Liver (tissue), 9 donors: ENCODE data around the gene CSTPP1. TPM values are rescaled to one million over a fixed set of nuclear protein-coding genes. Genes with fewer than 3 reads are reported as not detected.

Experiments
- DNase-seq: peaks from one replicate; pipeline ENCODE4 v3.0.0-alpha.2; 2017; ENCODE audit warnings: low spot score
- H3K27ac ChIP-seq, 2 donors: one replicate each; pipeline ENCODE4 v1.7.0; 2013; ENCODE audit warnings: inconsistent platforms in 2 of 2, low read length in 2 of 2, control low read depth in 1 of 2, low read depth in 1 of 2, mild to moderate bottlenecking in 1 of 2
- H3K27me3 ChIP-seq, 4 donors: one replicate each; pipeline versions ENCODE4 v1.6.1 to v1.7.0; 2013; ENCODE audit warnings: low read length in 3 of 4, inconsistent platforms in 1 of 4, mild to moderate bottlenecking in 1 of 4, moderate library complexity in 1 of 4; ENCODE audit not compliant: control insufficient read depth in 4 of 4, insufficient read depth in 4 of 4
- H3K36me3 ChIP-seq, 4 donors: one replicate each; pipeline versions ENCODE4 v1.6.1 to v1.7.0; 2013; ENCODE audit warnings: low read length in 3 of 4, mild to moderate bottlenecking in 3 of 4, low read depth in 1 of 4, moderate library complexity in 1 of 4; ENCODE audit not compliant: control insufficient read depth in 4 of 4, insufficient read depth in 3 of 4
- H3K4me1 ChIP-seq, 4 donors: one replicate each; pipeline versions ENCODE4 v1.6.1 to v1.7.0; 2013; ENCODE audit warnings: low read length in 3 of 4, mild to moderate bottlenecking in 3 of 4, moderate library complexity in 1 of 4; ENCODE audit not compliant: control insufficient read depth in 4 of 4, insufficient read depth in 4 of 4
- H3K4me3 ChIP-seq, 3 donors: one replicate each; pipeline versions ENCODE4 v1.6.1 to v1.7.0; 2013; ENCODE audit warnings: low read length in 3 of 3, control low read depth in 1 of 3, low read depth in 1 of 3, mild to moderate bottlenecking in 1 of 3
- H3K9ac ChIP-seq, 2 donors: one replicate each; pipeline ENCODE4 v1.7.0; 2013; ENCODE audit warnings: low read length in 2 of 2, mild to moderate bottlenecking in 2 of 2, moderate library complexity in 2 of 2, control low read depth in 1 of 2, low read depth in 1 of 2
- H3K9me3 ChIP-seq, 4 donors: one replicate each; pipeline versions ENCODE4 v1.6.1 to v1.7.0; 2013; ENCODE audit warnings: low read length in 3 of 4; ENCODE audit not compliant: control insufficient read depth in 4 of 4
- FOXA2 ChIP-seq: IDR thresholded peaks from 2 replicates; pipeline ENCODE4 v1.6.1; 2016; ENCODE audit warnings: antibody characterized with exemption
- GABPA ChIP-seq, 2 donors: IDR thresholded peaks in 1 of 2; conservative IDR thresholded peaks in 1 of 2; 2 replicates each; pipeline ENCODE4 v1.6.1; 2016; ENCODE audit warnings: antibody characterized with exemption in 2 of 2, mild to moderate bottlenecking in 1 of 2, moderate library complexity in 1 of 2
- HNF4G ChIP-seq: IDR thresholded peaks from 2 replicates; pipeline ENCODE4 v1.6.1; 2016; ENCODE audit warnings: antibody characterized with exemption
- JUND ChIP-seq, 2 donors: IDR thresholded peaks; 2 replicates each; pipeline ENCODE4 v1.6.1; 2016; ENCODE audit warnings: antibody characterized with exemption in 2 of 2
- RAD21 ChIP-seq, 2 donors: IDR thresholded peaks; 2 replicates each; pipeline ENCODE4 v1.6.1; 2016; ENCODE audit warnings: antibody characterized with exemption in 2 of 2, mild to moderate bottlenecking in 2 of 2
- RXRA ChIP-seq, 2 donors: IDR thresholded peaks; 2 replicates each; pipeline ENCODE4 v1.6.1; 2017 to 2018; ENCODE audit warnings: antibody characterized with exemption in 2 of 2, mild to moderate bottlenecking in 1 of 2
- SP1 ChIP-seq: IDR thresholded peaks from 2 replicates; pipeline ENCODE4 v1.6.1; 2018; ENCODE audit warnings: antibody characterized with exemption, mild to moderate bottlenecking
- TAF1 ChIP-seq: conservative IDR thresholded peaks from 2 replicates; pipeline ENCODE4 v1.6.1; 2016; ENCODE audit warnings: antibody characterized with exemption, mild to moderate bottlenecking
- WGBS: extraction: QIAGEN DNeasy Blood & Tissue Kit; methylation state at CpG from one replicate; pipeline ENCODE4 v1.1.7; 2013; 5-methylcytosine and 5-hydroxymethylcytosine counted together
- polyA plus RNA-seq, 2 donors: library from polyadenylated mRNA; stranded (reverse) in 1 of 2; unstranded in 1 of 2; fragments of 200-250 nt in 1 of 2; fragments of >200 nt in 1 of 2; fragmentation: Nextera tagmentation in 1 of 2; extraction: Ambion mirVana in 1 of 2; gene quantifications; one replicate each; pipeline versions ENCODE4 v1.2.1 to v1.2.3, GENCODE V29; 2013 to 2015
- total RNA-seq, 2 donors: library from RNA; depleted of rRNA; stranded (reverse); fragments of >200 nt; gene quantifications; one replicate each; pipeline ENCODE4 v1.2.3, GENCODE V29; 2014
- TF ChIP-seq, protein P1 (sequence below): IDR thresholded peaks from 2 replicates; pipeline ENCODE4 v1.6.1; 2016; ENCODE audit warnings: antibody characterized with exemption, mild to moderate bottlenecking
- TF ChIP-seq, protein P2 (sequence below): IDR thresholded peaks from 2 replicates; pipeline ENCODE4 v1.6.1; 2016; ENCODE audit warnings: antibody characterized with exemption
- TF ChIP-seq, protein P3 (sequence below): IDR thresholded peaks from 2 replicates; pipeline ENCODE4 v1.6.1; 2016; ENCODE audit warnings: antibody characterized with exemption
- donor health status: healthy.
- donor health status: healthy.
- donor health status: healthy.
- donor health status: healthy.
- donor health status: healthy.

Gene CSTPP1
- total and polyA plus RNA-seq, 4 donors: 5.4 to 6.6 (median 5.7) TPM

DNA sequence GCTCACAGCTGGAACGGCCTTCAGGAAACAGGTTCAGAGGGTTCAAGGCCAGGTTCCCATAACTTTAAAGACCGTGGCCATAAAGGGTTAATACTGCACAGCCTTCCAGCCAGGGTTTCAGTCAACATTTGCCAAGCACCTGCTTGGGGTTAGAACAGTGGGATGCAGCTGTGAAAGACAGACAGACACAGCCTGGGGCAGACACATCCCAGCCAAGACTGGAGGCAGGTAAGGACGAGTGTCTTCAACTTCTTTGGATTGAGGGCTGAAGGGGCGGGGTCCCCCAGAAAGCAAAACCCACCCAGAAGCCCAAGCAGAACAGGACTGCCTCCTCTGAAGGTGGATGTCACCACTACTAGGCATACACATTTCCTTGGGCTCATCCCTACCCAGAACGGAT, 225.9 kb downstream of the CSTPP1 start:
- Histone ChIP-seq H3K4me3 (no peak overlapping the region), H3K9ac (no peak overlapping the region), H3K4me1 (peaks cover 0 to 5% (median 0%) of the 10 kb centered on the region in 4 donors), H3K9me3 (no peaks in the 10 kb centered on the region), H3K27ac (no peak overlapping the region), H3K27me3 (no peaks in the 10 kb centered on the region), H3K36me3 (peaks cover 15 to 37% (median 33%) of the 10 kb centered on the region in 4 donors)
- no peak for DNase-seq
- WGBS: 65% methylated on average over 5 of the region's 5 CpGs
- TF ChIP-seq, protein P1, sequence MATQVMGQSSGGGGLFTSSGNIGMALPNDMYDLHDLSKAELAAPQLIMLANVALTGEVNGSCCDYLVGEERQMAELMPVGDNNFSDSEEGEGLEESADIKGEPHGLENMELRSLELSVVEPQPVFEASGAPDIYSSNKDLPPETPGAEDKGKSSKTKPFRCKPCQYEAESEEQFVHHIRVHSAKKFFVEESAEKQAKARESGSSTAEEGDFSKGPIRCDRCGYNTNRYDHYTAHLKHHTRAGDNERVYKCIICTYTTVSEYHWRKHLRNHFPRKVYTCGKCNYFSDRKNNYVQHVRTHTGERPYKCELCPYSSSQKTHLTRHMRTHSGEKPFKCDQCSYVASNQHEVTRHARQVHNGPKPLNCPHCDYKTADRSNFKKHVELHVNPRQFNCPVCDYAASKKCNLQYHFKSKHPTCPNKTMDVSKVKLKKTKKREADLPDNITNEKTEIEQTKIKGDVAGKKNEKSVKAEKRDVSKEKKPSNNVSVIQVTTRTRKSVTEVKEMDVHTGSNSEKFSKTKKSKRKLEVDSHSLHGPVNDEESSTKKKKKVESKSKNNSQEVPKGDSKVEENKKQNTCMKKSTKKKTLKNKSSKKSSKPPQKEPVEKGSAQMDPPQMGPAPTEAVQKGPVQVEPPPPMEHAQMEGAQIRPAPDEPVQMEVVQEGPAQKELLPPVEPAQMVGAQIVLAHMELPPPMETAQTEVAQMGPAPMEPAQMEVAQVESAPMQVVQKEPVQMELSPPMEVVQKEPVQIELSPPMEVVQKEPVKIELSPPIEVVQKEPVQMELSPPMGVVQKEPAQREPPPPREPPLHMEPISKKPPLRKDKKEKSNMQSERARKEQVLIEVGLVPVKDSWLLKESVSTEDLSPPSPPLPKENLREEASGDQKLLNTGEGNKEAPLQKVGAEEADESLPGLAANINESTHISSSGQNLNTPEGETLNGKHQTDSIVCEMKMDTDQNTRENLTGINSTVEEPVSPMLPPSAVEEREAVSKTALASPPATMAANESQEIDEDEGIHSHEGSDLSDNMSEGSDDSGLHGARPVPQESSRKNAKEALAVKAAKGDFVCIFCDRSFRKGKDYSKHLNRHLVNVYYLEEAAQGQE: no peak
- TF ChIP-seq SP1 (no peak), JUND (IDR thresholded peaks at IDR 0.05) (no peak), TAF1 (no peak), FOXA2 (no peak)
- TF ChIP-seq, protein P2, sequence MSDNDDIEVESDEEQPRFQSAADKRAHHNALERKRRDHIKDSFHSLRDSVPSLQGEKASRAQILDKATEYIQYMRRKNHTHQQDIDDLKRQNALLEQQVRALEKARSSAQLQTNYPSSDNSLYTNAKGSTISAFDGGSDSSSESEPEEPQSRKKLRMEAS: no peak

DNA sequence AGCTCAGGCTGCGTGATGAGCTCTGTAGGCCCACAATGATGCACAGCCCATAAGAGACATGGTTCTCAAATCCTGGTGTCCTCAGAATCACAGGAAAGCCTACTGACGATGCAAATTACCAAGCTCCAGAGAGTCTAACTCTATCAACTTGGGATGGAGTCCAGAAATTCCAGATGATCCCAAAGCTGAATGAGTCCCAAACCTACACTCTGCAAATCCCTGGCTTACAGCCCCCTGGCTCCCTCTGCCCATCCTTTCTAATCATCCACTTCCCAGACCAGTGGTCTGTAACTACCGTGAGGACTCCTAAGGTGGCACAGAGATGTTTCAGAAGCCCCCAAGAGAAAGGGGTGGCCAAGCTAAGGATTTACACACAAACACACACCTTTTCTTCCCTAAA, 226.6 kb downstream of the CSTPP1 start:
- DNase-seq: no peak

DNA sequence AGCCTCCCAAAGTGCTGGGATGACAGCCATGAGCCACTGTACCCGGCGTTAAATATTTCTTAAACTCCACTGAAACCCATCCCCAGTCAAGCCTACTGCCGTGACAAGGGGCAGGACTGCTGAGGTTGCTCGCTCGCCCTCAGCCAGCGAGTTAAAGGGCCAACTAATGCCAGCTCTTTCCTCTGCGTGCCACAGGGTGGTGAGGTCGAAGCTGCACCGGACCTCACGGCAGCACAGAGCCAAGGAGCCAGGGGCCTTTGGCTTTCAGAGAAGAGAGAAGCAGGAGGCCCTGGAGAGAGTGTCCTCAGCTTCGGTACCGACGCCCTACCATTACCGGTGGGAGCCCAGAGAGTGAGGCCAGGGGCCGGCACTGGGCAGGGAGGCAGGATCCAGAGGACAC, 227.3 kb downstream of the CSTPP1 start:
- WGBS: 92% methylated on average over 15 of the region's 15 CpGs
- Histone ChIP-seq H3K9ac (no peak overlapping the region), H3K36me3 (peaks cover 26 to 51% (median 45%) of the 10 kb centered on the region in 4 donors), H3K4me1 (peaks cover 0 to 5% (median 0%) of the 10 kb centered on the region in 4 donors), H3K4me3 (no peak overlapping the region), H3K27me3 (no peaks in the 10 kb centered on the region), H3K27ac (no peak overlapping the region), H3K9me3 (no peaks in the 10 kb centered on the region)
- no peak for DNase-seq
- TF ChIP-seq JUND (IDR thresholded peaks at IDR 0.05) (no peak), SP1 (no peak), GABPA (IDR thresholded peaks at IDR 0.05 in 1 of 2, conservative IDR thresholded peaks at IDR 0.05 in 1 of 2) (no peak), HNF4G (no peak), FOXA2 (no peak)
- TF ChIP-seq, protein P3, sequence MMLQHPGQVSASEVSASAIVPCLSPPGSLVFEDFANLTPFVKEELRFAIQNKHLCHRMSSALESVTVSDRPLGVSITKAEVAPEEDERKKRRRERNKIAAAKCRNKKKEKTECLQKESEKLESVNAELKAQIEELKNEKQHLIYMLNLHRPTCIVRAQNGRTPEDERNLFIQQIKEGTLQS: no peak
- TF ChIP-seq, protein P2: no peak

More for the DNA sequence above, 226.6 kb downstream of the CSTPP1 start:
- Histone ChIP-seq H3K9ac (no peak overlapping the region), H3K9me3 (no peaks in the 10 kb centered on the region), H3K4me3 (no peak overlapping the region), H3K36me3 (peaks cover 20 to 45% (median 40%) of the 10 kb centered on the region in 4 donors), H3K27ac (no peak overlapping the region), H3K4me1 (peaks cover 0 to 5% (median 0%) of the 10 kb centered on the region in 4 donors), H3K27me3 (no peaks in the 10 kb centered on the region)
- TF ChIP-seq SP1 (no peak), RXRA (IDR thresholded peaks at IDR 0.05) (no peak), TAF1 (no peak), RAD21 (IDR thresholded peaks at IDR 0.05) (no peak), HNF4G (no peak)
- TF ChIP-seq, protein P3: no peak
- WGBS: 58% methylated on average over 3 of the region's 3 CpGs
